ENCODE data around the gene VPS11.

Gene VPS11

GRCh38 chr11:119118946-119119345, 51.3 kb downstream of the VPS11 start:
- DNase-seq (ENCODE audit: extremely low spot score): no peak
- CTCF ChIA-PET: no interaction called here
- TF ChIP-seq FOXK2 (IDR thresholded peaks at IDR 0.05): no peak
- TF ChIP-seq CTBP1 (IDR thresholded peaks at IDR 0.05; ENCODE audit: borderline replicate concordance): no peak
- TF ChIP-seq SP1 (IDR thresholded peaks at IDR 0.05): no peak
- no peak for TF ChIP-seq BHLHE40 (IDR thresholded peaks at IDR 0.05; ENCODE audit: borderline replicate concordance)
- TF ChIP-seq NFRKB (IDR thresholded peaks at IDR 0.05): no peak
- no peak for TF ChIP-seq L3MBTL2 (conservative IDR thresholded peaks at IDR 0.05)
- no peak for TF ChIP-seq FOXA1 (IDR thresholded peaks at IDR 0.05)
- TF ChIP-seq SUZ12 (IDR thresholded peaks at IDR 0.05): no peak
- POLR2A ChIA-PET: interaction anchor here (0.7 to 1.7 kb wide), 3 partner anchors 10 to 17 kb away, joined by 3 to 4 read pairs (median 4); partner anchors contain the start of gene C2CD2L

DNA sequence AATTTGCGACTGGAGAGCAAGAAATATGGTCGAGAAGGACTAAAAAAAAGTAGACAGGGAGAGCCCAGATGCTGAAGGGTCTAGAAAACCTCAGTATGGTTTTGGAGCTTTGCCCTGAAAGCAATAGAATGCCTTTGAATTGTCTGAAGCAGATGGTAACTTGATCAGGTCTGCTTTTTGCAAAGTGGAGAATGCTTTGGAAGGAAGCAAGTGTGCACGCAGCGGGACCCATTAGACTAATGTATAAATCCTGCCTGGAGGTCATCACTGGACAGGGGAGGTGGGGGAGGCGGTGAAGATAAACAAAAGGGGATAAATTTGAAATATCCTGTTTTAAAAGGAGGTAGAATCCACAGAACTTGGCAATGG, 53.0 kb downstream of the VPS11 start:
- TF ChIP-seq BHLHE40 (IDR thresholded peaks at IDR 0.05; ENCODE audit: borderline replicate concordance) (no peak), LEF1 (IDR thresholded peaks at IDR 0.05; ENCODE audit: borderline replicate concordance) (no peak), FOXK2 (IDR thresholded peaks at IDR 0.05) (no peak)
- TF ChIP-seq, protein P1, sequence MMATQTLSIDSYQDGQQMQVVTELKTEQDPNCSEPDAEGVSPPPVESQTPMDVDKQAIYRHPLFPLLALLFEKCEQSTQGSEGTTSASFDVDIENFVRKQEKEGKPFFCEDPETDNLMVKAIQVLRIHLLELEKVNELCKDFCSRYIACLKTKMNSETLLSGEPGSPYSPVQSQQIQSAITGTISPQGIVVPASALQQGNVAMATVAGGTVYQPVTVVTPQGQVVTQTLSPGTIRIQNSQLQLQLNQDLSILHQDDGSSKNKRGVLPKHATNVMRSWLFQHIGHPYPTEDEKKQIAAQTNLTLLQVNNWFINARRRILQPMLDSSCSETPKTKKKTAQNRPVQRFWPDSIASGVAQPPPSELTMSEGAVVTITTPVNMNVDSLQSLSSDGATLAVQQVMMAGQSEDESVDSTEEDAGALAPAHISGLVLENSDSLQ (IDR thresholded peaks at IDR 0.05): peak; percentile 42; the same call in 1 of the 2 replicates
- POLR2A ChIA-PET: interaction anchor here (0.7 to 3.6 kb wide), 12 partner anchors 10 to 218 kb away, joined by 3 to 67 read pairs (median 4); partner anchors contain the start of genes ABCG4, C2CD2L, DPAGT1 and HMBS
- peak; percentile 45 for DNase-seq (ENCODE audit: extremely low spot score)
- CTCF ChIA-PET: interaction anchor here (0.6 to 1.4 kb wide), 2 partner anchors 14 to 186 kb away, joined by 3 to 4 read pairs; partner anchors contain the start of gene C2CD2L

GRCh38 chr11:119121008-119121810, 53.6 kb downstream of the VPS11 start, which contains the start of gene HINFP:
HINFP (plus strand) TSS chr11:119121580; CDS start chr11:119126945, 5,365 bp downstream.
- DNase-seq (ENCODE audit: extremely low spot score): peak; percentile 99
- TF ChIP-seq L3MBTL2 (conservative IDR thresholded peaks at IDR 0.05): peak; percentile 96
- peak; percentile 63 for TF ChIP-seq ELF4 (IDR thresholded peaks at IDR 0.05)
- TF ChIP-seq, protein P1 (IDR thresholded peaks at IDR 0.05): peak; percentile 99
- no peak for TF ChIP-seq SP1 (IDR thresholded peaks at IDR 0.05)
- peak; percentile 67 for TF ChIP-seq TARDBP (IDR thresholded peaks at IDR 0.05)
- ChIA-PET POLR2A (interaction anchor here (0.7 to 3.6 kb wide), 16 partner anchors 10 to 217 kb away, joined by 3 to 67 read pairs (median 4); partner anchors contain the start of genes ABCG4, C2CD2L, DPAGT1 and HMBS), CTCF (interaction anchor here (0.6 to 1.4 kb wide), 2 partner anchors 15 to 185 kb away, joined by 3 to 4 read pairs; partner anchors contain the start of gene C2CD2L)

DNA sequence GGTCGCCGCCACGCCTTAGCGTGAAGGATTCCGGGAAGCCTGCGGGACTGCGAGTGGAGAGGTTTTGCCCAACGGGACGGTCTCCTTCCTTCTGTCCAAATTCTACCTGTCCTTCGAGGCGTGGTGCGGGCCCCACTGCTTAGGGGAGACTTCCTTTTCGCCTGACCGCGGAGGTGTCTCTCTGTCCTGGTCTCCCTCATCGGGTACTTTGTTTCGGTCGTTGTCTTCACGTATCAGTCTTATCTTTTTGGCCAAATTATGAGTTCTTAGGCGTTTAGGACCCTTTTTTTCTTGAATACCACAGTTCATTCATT, 54.1 kb downstream of the VPS11 start:
- CTCF ChIA-PET: no interaction called here
- POLR2A ChIA-PET: interaction anchor here (1.0 to 3.6 kb wide), 9 partner anchors 12 to 216 kb away, joined by 3 to 67 read pairs (median 4); partner anchors contain the start of genes ABCG4, C2CD2L, DPAGT1 and HMBS
- TF ChIP-seq FOXA1 (IDR thresholded peaks at IDR 0.05) (no peak), BHLHE40 (IDR thresholded peaks at IDR 0.05; ENCODE audit: borderline replicate concordance) (no peak), L3MBTL2 (conservative IDR thresholded peaks at IDR 0.05) (no peak; the same call in none of the 2 replicates), ELF4 (IDR thresholded peaks at IDR 0.05) (no peak), SP1 (IDR thresholded peaks at IDR 0.05) (no peak), HDGF (IDR thresholded peaks at IDR 0.05; ENCODE audit: borderline replicate concordance) (no peak), NFRKB (IDR thresholded peaks at IDR 0.05) (no peak), CTBP1 (IDR thresholded peaks at IDR 0.05; ENCODE audit: borderline replicate concordance) (no peak), LEF1 (IDR thresholded peaks at IDR 0.05; ENCODE audit: borderline replicate concordance) (no peak), TARDBP (IDR thresholded peaks at IDR 0.05) (no peak), ZNF384 (IDR thresholded peaks at IDR 0.05) (no peak), FOXM1 (IDR thresholded peaks at IDR 0.05; ENCODE audit: borderline replicate concordance) (no peak)
- no peak for DNase-seq (ENCODE audit: extremely low spot score)

DNA sequence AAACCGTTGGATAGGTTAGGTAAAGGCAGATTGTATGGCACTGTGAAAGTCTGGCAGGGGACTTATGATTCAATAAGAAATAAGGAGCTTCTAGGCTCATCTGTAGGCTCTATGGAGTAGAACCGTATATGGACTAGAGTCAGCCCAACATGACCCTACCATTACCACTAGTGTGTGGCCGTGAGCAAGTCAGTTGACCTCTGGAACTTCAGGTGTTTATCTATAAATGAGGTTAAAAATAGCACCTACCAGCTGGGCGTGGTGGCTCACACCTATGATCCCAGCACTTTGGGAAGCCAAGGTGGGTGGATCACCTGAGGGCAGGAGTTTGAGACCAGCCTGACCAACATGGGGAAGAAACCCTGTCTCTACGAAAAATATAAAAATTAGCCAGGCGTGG, 58.2 kb downstream of the VPS11 start:
- CTCF ChIA-PET: no interaction called here

DNA sequence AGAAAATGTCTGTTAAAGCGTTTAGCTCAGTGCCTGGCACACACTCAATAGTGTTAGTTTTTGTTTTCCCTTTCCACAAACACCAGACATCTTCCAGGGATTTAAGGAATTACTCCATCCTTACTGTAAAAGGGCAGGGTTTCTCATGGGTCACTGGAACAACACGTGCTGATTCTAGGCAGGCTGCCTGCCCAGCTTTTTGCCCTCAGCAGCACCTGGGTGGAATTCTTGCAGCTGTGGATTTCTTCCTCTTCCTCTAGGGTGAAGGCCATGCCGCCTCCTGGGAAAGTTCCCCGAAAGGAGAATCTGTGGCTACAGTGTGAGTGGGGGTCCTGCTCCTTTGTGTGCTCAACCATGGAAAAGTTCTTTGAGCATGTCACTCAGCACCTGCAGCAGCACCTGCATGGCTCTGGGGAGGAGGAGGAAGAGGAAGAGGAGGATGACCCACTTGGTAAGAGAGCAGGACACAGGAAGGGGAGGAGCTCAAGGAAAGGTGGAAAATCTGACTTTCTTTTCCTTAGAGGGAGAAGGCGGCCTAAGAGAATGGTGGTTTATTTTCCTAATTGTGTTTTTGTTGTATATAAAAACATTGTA, 59.2 kb downstream of the VPS11 start:
- CTCF ChIA-PET: no interaction called here
- POLR2A ChIA-PET: interaction anchor here (1.0 kb wide), 1 partner anchor 20 kb away, joined by 4 read pairs; the partner anchor contains the start of gene C2CD2L
- no peak for TF ChIP-seq TARDBP (IDR thresholded peaks at IDR 0.05)
- TF ChIP-seq CTBP1 (IDR thresholded peaks at IDR 0.05; ENCODE audit: borderline replicate concordance): no peak
- no peak for TF ChIP-seq ZNF384 (IDR thresholded peaks at IDR 0.05)
- TF ChIP-seq ARNT (IDR thresholded peaks at IDR 0.05): no peak
- no peak for TF ChIP-seq SP1 (IDR thresholded peaks at IDR 0.05)
- no peak for TF ChIP-seq NFRKB (IDR thresholded peaks at IDR 0.05)
- TF ChIP-seq FOXM1 (IDR thresholded peaks at IDR 0.05; ENCODE audit: borderline replicate concordance): no peak
- no peak for TF ChIP-seq LEF1 (IDR thresholded peaks at IDR 0.05; ENCODE audit: borderline replicate concordance)
- TF ChIP-seq, protein P1 (IDR thresholded peaks at IDR 0.05): no peak
- no peak for TF ChIP-seq HDGF (IDR thresholded peaks at IDR 0.05; ENCODE audit: borderline replicate concordance)
- TF ChIP-seq L3MBTL2 (conservative IDR thresholded peaks at IDR 0.05): no peak
- no peak for TF ChIP-seq BHLHE40 (IDR thresholded peaks at IDR 0.05; ENCODE audit: borderline replicate concordance)
- TF ChIP-seq FOXA1 (IDR thresholded peaks at IDR 0.05): no peak
- no peak for TF ChIP-seq SUZ12 (IDR thresholded peaks at IDR 0.05)
- TF ChIP-seq FOXK2 (IDR thresholded peaks at IDR 0.05): no peak
- no peak for TF ChIP-seq ELF4 (IDR thresholded peaks at IDR 0.05)
- no peak for DNase-seq (ENCODE audit: extremely low spot score)

More for the DNA sequence above, 58.2 kb downstream of the VPS11 start:
- no peak for TF ChIP-seq NFRKB (IDR thresholded peaks at IDR 0.05)
- no peak for TF ChIP-seq ARNT (IDR thresholded peaks at IDR 0.05)
- no peak for TF ChIP-seq FOXA1 (IDR thresholded peaks at IDR 0.05)
- TF ChIP-seq BHLHE40 (IDR thresholded peaks at IDR 0.05; ENCODE audit: borderline replicate concordance): no peak
- TF ChIP-seq ZNF384 (IDR thresholded peaks at IDR 0.05): no peak
- no peak for TF ChIP-seq LEF1 (IDR thresholded peaks at IDR 0.05; ENCODE audit: borderline replicate concordance)
- no peak for TF ChIP-seq ELF4 (IDR thresholded peaks at IDR 0.05)
- TF ChIP-seq CTBP1 (IDR thresholded peaks at IDR 0.05; ENCODE audit: borderline replicate concordance): no peak
- TF ChIP-seq TARDBP (IDR thresholded peaks at IDR 0.05): no peak
- no peak for TF ChIP-seq SP1 (IDR thresholded peaks at IDR 0.05)
- no peak for DNase-seq (ENCODE audit: extremely low spot score)
- POLR2A ChIA-PET: no interaction called here

Measured in HEK293T (cell line).